Measurements from ENCODE around the gene DIPK1C.

The DIPK1C gene

DNA sequence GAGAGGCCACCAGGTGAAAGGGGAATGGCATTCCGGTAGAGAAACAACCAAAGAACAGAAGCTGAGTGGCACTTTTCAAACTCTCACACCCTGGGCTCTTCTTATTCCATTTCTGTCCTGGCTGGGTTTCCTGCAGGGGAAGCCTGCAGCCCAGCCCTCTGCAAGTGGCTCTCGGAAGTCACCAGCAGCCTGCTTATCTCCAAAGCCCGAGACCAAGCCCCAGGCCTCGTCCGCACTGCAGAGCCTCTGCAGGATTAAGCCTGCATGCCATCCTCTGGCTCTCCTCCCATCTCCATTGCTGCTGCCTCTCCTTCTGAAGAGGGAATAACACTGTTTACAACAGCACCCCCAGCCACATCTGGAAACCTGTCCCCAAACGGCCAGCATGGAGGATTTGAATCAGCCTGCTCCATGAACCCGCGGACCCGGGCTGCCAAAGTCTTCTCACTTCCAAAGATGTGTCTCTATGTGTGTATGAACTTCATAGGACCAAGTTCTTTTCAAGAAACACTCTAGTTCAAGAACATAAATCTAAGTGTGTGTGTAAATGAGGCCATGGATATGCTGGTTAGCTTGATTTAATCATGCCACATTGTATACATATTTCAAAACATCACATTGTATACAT is 54.2 kb downstream of the DIPK1C start:
- TF ChIP-seq CTCF (IDR thresholded peaks at IDR 0.05): no peak
- Histone ChIP-seq H3K4me3 (ENCODE audit: low read depth in 1 of 2, low read length in 1 of 2) (no peak overlapping the region), H3K27ac (no peak overlapping the region), H3K27me3 (no peaks in the 10 kb centered on the region), H3K4me1 (ENCODE audit: control insufficient read depth in 1 of 2, insufficient read depth in 1 of 2, low read depth in 1 of 2, low read length in 1 of 2) (peaks cover 21% of the 10 kb centered on the region in 2 experiments), H3K9me3 (no peaks in the 10 kb centered on the region), H3K36me3 (no peaks in the 10 kb centered on the region)

- no peak for TF ChIP-seq CTCF (IDR thresholded peaks at IDR 0.05)
- Histone ChIP-seq H3K27ac (no peak overlapping the region), H3K27me3 (no peaks in the 10 kb centered on the region), H3K36me3 (no peaks in the 10 kb centered on the region), H3K4me1 (ENCODE audit: control insufficient read depth in 1 of 2, insufficient read depth in 1 of 2, low read depth in 1 of 2, low read length in 1 of 2) (peaks cover 25 to 30% of the 10 kb centered on the region in 2 experiments), H3K9me3 (no peaks in the 10 kb centered on the region), H3K4me3 (ENCODE audit: low read depth in 1 of 2, low read length in 1 of 2) (no peak overlapping the region)
Measured at GRCh38 chr18:74400813-74401212, 56.3 kb downstream of the DIPK1C start.

- TF ChIP-seq CTCF (IDR thresholded peaks at IDR 0.05): no peak
Measured at GRCh38 chr18:74399091-74399887, 57.8 kb downstream of the DIPK1C start.

GRCh38 chr18:74397572-74397971 is 59.5 kb downstream of the DIPK1C start:
- no peak overlapping the region for H3K27ac ChIP-seq
- H3K4me1 ChIP-seq (ENCODE audit: control insufficient read depth in 1 of 2, insufficient read depth in 1 of 2, low read depth in 1 of 2, low read length in 1 of 2): peaks cover 25 to 30% of the 10 kb centered on the region in 2 experiments
- H3K4me3 ChIP-seq (ENCODE audit: low read depth in 1 of 2, low read length in 1 of 2): no peak overlapping the region
- no peaks in the 10 kb centered on the region for H3K36me3 ChIP-seq
- no peaks in the 10 kb centered on the region for H3K9me3 ChIP-seq
- H3K27me3 ChIP-seq: peaks cover 11% of the 10 kb centered on the region
- TF ChIP-seq CTCF (IDR thresholded peaks at IDR 0.05): no peak

More at GRCh38 chr18:74399091-74399887, 57.8 kb downstream of the DIPK1C start:
- no peak overlapping the region for H3K4me3 ChIP-seq (ENCODE audit: low read depth in 1 of 2, low read length in 1 of 2)
- no peaks in the 10 kb centered on the region for H3K36me3 ChIP-seq
- H3K4me1 ChIP-seq (ENCODE audit: control insufficient read depth in 1 of 2, insufficient read depth in 1 of 2, low read depth in 1 of 2, low read length in 1 of 2): peaks cover 25 to 30% of the 10 kb centered on the region in 2 experiments
- no peak overlapping the region for H3K27ac ChIP-seq
- no peaks in the 10 kb centered on the region for H3K27me3 ChIP-seq
- H3K9me3 ChIP-seq: no peaks in the 10 kb centered on the region

GRCh38 chr18:74396171-74397169 is 60.6 kb downstream of the DIPK1C start:
- TF ChIP-seq CTCF (IDR thresholded peaks at IDR 0.05): no peak
- no peaks in the 10 kb centered on the region for H3K36me3 ChIP-seq
- no peaks in the 10 kb centered on the region for H3K9me3 ChIP-seq
- peaks cover 18% of the 10 kb centered on the region for H3K27me3 ChIP-seq
- H3K4me3 ChIP-seq (ENCODE audit: low read depth in 1 of 2, low read length in 1 of 2): no peak overlapping the region
- peaks cover 25 to 30% of the 10 kb centered on the region in 2 experiments for H3K4me1 ChIP-seq (ENCODE audit: control insufficient read depth in 1 of 2, insufficient read depth in 1 of 2, low read depth in 1 of 2, low read length in 1 of 2)
- no peak overlapping the region for H3K27ac ChIP-seq

Data from neutrophil (primary cell).